ENCODE results near the gene KCNF1.

KCNF1 gene

DNA sequence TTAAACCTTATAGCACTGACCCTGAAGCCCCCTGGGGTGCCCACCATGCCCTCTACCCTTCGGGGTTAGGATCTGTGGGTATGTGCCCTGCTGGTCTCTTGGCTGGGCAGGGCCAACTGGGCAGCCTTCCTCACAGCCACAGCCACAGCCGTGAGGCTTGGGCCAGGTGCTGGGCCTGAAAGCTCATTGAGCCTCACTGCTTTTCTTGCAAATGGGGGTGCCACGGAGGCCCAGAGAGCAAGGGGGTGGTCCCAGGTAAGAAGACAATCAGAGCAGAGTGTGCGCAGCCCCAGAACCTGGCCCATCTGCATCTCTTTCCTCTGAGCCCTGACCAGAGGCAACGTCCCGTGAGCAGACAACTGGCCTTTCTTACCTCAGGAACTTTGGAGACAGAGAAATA, 34.7 kb downstream of the KCNF1 start:
- TF ChIP-seq, protein P1, sequence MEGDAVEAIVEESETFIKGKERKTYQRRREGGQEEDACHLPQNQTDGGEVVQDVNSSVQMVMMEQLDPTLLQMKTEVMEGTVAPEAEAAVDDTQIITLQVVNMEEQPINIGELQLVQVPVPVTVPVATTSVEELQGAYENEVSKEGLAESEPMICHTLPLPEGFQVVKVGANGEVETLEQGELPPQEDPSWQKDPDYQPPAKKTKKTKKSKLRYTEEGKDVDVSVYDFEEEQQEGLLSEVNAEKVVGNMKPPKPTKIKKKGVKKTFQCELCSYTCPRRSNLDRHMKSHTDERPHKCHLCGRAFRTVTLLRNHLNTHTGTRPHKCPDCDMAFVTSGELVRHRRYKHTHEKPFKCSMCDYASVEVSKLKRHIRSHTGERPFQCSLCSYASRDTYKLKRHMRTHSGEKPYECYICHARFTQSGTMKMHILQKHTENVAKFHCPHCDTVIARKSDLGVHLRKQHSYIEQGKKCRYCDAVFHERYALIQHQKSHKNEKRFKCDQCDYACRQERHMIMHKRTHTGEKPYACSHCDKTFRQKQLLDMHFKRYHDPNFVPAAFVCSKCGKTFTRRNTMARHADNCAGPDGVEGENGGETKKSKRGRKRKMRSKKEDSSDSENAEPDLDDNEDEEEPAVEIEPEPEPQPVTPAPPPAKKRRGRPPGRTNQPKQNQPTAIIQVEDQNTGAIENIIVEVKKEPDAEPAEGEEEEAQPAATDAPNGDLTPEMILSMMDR (IDR thresholded peaks at IDR 0.05; ENCODE audit: low read depth, low read length), result no peak
- no peak overlapping the region for H3K4me3 ChIP-seq (ENCODE audit: low read depth, low read length)

DNA sequence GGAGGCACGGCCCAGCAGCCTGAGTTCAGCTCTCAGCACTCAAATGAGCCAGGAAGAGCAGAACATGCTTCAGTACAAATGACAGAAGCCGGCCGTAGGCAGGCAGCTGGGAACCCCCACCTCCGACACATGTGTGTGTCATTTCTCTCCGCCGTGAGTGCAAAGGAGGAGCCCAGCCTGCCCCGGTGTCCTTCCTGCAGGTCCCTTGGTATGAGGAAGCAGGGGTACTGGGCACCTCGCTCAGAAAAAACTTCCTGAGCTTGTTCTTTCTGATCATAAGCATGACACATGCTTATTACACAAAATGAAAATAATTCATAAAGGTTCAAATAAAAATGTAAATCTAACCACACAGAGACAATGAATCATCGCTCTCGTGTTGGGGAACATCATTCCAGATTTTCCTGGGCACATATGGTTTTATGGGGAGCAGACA, 35.3 kb downstream of the KCNF1 start:
- H3K4me3 ChIP-seq (ENCODE audit: low read depth, low read length), result no peak overlapping the region
- TF ChIP-seq, protein P1 (IDR thresholded peaks at IDR 0.05; ENCODE audit: low read depth, low read length), result no peak

DNA sequence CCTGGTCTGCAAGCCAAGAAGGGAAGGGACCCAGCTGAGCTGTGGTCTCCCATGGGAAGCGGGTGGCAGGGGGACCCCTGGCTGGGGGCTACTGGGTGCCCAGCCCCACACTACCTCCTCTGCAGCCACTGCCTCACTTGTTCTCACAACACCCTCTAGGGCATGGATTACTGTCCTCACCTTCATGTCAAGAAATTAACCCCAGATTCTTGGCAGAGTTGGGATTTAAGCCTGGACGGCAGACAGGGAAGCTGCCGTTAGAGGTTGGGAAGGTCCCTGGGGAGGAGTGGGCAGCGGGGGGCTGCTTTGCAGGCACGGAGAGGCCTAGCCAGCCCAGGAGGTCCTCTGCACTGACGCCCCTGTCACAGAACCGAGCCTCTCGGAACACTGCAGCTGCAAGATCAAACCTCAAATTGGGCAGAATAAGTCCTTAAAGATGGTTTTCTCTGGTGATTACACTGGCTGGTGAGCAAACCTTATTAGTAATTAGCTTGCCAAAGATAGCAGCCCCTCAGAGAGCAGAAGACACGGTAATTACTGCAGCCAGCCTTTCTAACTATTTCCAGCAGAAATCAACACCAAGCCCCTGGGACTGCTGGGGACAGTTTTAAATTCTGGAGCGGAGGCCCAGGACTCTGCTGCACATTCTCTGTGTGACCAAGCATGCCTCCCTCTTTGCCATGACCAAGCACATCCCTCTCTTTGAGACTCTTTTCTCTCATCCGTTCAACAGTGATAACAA, 35.9 kb downstream of the KCNF1 start:
- TF ChIP-seq, protein P1 (IDR thresholded peaks at IDR 0.05; ENCODE audit: low read depth, low read length), result no peak

DNA sequence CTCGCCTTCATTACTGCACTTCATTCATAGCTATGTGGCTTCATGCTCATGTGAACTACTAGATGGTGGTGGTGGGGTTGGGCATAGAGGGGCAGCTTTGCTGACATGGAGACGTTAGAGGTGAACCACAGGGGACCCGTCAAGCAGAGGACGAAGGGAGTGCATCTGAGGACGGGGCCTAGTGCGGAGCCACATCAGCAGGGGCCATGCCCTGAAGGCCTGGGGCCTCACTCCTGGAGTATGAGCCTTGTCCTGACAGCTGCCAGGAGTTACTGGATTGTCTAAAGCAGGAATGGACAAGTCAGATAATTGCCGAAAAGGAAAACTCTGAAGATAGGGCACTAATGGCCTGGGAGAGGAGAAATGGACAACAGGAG, 36.4 kb downstream of the KCNF1 start:
- TF ChIP-seq, protein P1 (IDR thresholded peaks at IDR 0.05; ENCODE audit: low read depth, low read length), result no peak
- H3K4me3 ChIP-seq (ENCODE audit: low read depth, low read length), result no peak overlapping the region

More for the DNA sequence above, 35.9 kb downstream of the KCNF1 start:
- H3K4me3 ChIP-seq (ENCODE audit: low read depth, low read length), result no peak overlapping the region

DNA sequence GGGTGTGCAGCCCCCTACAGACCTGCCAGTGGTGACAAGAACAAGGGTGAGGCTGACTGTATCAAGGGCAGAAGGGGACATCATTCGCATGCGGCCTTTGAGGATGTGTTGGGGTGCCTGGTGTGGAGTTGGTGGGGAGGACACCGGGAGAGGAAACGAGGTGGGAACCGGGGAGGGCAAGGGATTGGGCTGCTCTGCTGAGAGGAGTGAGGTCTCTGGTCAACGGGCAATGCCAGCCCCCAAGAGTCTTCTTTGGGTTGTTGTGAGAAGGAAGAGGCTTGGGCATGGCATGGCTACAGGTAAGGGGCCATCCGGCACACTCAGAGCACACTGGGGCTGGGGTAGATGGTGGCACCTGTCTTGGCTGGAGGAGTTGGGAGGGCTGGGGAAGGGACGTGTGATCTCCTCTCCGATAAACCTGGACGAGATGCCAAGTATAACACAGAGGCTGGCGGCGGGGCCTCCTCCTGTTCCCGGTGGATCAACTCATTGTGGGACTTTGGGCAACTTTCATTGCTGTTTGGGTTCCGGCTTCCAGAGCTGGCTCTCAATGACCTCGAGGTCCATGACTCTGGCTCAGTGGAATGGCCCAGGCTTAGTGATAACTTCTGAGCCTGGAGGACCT, 37.0 kb downstream of the KCNF1 start:
- TF ChIP-seq, protein P1 (IDR thresholded peaks at IDR 0.05; ENCODE audit: low read depth, low read length), result no peak
- no peak overlapping the region for H3K4me3 ChIP-seq (ENCODE audit: low read depth, low read length)

DNA sequence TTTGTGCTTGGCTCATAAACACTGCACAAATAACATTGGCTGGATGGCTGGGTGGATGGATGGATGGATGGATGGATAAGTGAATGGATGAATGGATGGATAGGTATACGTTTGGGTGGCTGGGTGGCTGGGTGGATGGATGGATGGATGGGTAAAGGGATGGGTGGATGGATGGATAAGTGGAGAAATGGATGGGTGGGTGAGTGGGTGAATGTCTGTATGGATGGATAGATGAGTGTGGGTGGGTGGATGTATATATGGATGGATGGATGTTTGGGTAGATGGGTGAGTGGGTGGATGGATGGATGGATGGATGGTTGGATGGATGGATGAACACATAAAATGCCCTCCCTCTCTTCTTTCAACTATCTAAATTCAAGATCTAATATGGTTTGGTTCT, 38.1 kb downstream of the KCNF1 start:
- H3K4me3 ChIP-seq (ENCODE audit: low read depth, low read length), result no peak overlapping the region
- TF ChIP-seq, protein P1 (IDR thresholded peaks at IDR 0.05; ENCODE audit: low read depth, low read length), result no peak
